Stomach (tissue), 4 donors: Measurements from ENCODE around the gene CYP4F12.

Experiments used
- CTCF ChIP-seq, 7 experiments: fragments of 450-650 bp in 4 of 7; fragments of 200-600 bp in 3 of 7; sonication (generic) in 3 of 7; IDR thresholded peaks; one replicate each; pipeline ENCODE4 v1.5.1; 2016 to 2019; ENCODE audit warnings: antibody characterized with exemption in 7 of 7, control low read depth in 2 of 7, mild to moderate bottlenecking in 1 of 7
- EP300 ChIP-seq: sonication (generic); formaldehyde crosslinking; IDR thresholded peaks from one replicate; pipeline ENCODE4 v1.6.1; 2017; ENCODE audit warnings: antibody characterized with exemption
- POLR2A ChIP-seq, 4 donors: fragments of 450-650 bp; IDR thresholded peaks; one replicate each; pipeline ENCODE4 v1.6.1; 2016; ENCODE audit warnings: antibody characterized with exemption in 4 of 4, control low read depth in 2 of 4, mild to moderate bottlenecking in 1 of 4, moderate library complexity in 1 of 4
- POLR2AphosphoS5 ChIP-seq, 3 donors: sonication (generic); formaldehyde crosslinking; IDR thresholded peaks; one replicate each; pipeline ENCODE4 v1.6.1; 2016; ENCODE audit warnings: antibody characterized with exemption in 3 of 3

GRCh38 chr19:15673176-15673654, 328 bp downstream of the CYP4F12 start:
- TF ChIP-seq CTCF (IDR thresholded peaks at IDR 0.05) (no peak), POLR2A (IDR thresholded peaks at IDR 0.05) (no peak), POLR2AphosphoS5 (IDR thresholded peaks at IDR 0.05) (no peak), EP300 (no peak)
